Activated CD4-positive, alpha-beta T cell treated with anti-CD3 and anti-CD28 coated beads, Interleukin-2, Interleukin-4, amounts not matched to agents 100 ng/mL and 50 ng/mL, durations not matched to agents 16 hours and 8 hours (primary cell): ENCODE measurements around the gene LRCH1.
A peak's percentile ranks its signal among the peaks of the same experiment; 100 is the strongest.
"Not testable (repeated sequence)": the region's sequence is repeated elsewhere in the genome, so short reads cannot be mapped to it uniquely, and the experiment has no call there.

ENCODE experiments used
- DNase-seq: peaks from one replicate; pipeline ENCODE4 v3.0.0-alpha.2; 2020; ENCODE audit warnings: low spot score

LRCH1 gene, protein sequence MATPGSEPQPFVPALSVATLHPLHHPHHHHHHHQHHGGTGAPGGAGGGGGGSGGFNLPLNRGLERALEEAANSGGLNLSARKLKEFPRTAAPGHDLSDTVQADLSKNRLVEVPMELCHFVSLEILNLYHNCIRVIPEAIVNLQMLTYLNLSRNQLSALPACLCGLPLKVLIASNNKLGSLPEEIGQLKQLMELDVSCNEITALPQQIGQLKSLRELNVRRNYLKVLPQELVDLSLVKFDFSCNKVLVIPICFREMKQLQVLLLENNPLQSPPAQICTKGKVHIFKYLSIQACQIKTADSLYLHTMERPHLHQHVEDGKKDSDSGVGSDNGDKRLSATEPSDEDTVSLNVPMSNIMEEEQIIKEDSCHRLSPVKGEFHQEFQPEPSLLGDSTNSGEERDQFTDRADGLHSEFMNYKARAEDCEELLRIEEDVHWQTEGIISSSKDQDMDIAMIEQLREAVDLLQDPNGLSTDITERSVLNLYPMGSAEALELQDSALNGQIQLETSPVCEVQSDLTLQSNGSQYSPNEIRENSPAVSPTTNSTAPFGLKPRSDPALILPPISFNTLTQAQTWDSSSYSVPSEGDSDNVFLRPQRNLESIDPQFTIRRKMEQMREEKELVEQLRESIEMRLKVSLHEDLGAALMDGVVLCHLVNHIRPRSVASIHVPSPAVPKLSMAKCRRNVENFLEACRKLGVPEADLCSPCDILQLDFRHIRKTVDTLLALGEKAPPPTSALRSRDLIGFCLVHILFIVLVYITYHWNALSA

DNA sequence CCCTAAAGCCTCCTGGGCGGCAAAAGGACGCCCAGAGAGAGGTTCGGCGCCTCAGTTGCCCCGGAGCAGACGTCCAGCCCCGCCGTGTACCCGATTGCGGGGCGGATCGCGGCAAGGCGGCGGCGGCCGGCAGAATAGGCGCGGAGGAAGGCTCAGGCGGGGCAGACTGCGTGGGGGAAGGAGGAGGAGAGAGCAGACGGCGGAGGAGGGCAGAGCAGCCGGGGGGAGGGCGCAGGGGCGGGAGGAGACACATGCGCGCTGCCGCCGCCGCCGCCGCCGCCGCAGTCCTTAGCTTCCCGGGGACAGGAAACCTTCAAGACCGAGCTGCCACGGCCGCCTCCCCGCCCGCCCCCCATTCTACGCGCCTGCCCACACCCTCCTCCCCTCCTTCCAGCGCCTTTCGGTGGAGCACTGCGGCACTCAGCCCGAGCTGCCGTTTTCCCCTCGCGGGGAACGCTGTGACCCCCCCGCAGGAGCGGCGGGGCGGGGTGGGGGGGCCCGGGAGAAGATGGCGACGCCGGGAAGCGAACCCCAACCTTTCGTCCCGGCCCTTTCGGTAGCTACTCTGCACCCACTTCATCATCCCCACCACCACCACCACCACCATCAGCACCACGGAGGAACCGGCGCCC, at the start of gene LRCH1:
LRCH1 (plus strand) TSS at position 282 of the 632 bp plus-strand sequence; CDS start at position 509, 227 bp downstream.
- DNase-seq: peak; percentile 90

DNA sequence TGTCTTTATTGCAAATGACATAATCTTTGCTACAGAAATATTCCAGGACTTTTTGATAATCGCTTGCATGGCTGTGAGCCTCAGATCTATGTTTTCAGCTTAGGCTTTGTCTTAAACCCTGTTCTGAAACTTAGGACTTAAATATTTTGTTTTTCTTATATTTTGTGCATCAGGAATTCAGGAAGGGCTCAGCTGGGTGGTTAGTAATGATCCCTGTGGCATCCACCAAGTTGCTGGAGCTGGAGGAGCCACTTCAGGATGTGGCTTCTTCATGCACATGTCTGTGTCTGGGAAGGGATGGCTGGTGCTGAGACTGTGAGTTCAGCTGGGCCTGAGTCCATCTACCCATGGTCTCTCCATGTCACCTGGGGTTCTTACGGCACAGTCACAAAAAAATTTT, 48.9 kb upstream of the LRCH1 start:
- DNase-seq: no peak

DNA sequence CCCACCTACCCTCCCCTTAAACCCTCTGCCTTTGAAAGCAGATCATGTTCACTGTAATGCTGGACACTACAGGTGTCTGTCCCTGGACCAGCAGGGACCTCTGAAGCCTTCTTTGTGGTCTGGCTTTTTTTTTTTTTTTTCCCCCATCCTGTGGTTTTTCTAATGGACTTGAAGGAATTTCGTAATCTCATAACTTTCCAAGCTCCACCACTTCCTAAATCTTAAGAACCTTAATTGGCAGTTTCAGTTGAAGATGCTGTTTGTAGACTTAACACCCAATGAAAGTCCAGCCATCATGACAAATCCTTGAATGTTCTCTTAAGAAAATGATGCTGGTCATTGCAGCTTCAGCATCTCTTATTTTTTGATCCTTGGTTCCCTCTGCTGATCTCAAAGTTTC, 45.0 kb upstream of the LRCH1 start:
- DNase-seq: no peak

DNA sequence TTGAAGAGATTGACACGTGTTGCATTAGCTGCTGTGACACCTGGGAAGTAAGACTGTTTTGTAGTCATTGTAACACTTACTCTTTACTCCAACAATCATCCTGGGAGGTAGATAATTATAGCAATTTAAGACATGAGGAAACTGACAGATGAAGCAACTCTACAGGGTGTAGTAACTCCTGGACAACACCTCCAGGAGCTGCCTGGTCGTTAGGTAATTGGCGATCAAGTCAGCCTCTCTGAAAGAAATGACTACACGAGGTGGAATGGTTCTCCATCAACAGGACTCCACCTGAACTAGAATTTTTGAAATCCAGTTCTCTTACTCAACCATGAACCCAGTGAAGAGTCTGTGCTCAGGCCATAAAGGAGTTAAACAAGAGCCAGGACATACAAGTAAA, 43.0 kb upstream of the LRCH1 start:
- no peak for DNase-seq

DNA sequence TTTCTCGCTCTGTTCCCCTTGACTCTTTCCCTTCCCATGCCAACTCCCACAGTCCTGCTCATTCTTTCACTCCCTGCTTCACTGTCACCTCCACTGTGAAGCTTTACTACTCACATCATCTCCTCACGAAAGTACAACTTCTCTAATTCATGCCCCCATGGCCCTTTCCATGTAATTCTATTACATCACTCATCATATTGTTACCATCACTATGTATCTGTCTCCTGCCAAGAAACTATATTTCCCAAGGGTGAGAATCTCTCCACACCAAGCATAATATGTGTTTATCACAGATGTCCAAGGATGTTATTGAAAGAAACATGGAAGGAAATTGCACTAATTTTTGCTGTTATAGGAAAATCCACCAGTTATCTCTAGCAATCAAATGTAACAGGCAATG, 37.2 kb upstream of the LRCH1 start:
- no peak for DNase-seq

DNA sequence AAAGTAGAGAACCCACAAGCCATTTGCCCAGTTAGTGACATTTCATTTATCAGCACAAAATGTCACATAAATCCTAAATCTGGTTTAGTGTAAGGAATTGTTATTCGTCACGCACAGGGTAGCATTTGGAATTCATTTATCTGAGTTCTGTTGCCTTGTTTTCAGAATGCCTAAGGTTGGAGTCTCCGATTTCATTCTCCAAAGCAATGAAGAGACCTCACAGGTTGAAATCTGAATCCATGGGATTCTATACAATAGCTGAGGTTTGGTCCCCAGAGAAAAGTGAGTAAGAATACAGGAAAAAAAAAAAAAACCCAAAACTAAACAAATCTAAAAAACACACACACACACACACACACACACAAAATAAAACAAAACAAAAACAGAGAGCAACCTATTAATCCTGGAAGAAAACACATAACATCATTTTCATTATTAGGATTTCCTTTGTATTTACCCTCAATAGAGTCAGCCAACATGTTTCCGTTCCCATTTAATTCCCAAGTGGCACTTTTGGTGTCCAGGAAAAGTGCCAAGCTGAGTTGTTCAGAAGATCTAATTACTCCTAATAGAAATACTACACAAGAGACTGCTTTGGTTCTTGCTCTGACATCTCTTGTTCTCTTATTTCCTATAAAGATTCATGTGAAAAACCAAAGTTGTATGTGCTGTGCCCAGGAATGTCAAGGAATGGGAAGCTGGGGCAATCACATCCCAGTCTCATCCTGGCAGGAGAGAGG, 36.2 kb upstream of the LRCH1 start:
- no peak for DNase-seq

DNA sequence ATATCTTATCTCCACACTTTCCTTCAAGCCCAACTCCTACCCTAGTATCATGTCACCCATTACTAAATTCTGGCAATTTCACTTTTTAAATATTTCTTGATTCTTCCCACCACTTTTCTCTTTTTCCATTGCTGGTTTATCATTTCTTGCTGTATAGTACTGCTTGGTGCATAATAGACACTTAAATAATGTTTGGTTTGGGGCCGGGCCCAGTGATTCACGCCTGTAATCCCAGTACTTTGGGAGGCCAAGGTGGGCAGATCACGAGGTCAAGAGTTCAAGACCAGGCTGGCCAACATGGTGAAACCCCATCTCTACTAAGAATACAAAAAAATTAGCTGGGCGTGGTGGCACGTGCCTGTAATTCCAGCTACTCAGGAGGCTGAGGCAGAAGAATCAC, 35.2 kb upstream of the LRCH1 start:
- DNase-seq: not testable (repeated sequence)

DNA sequence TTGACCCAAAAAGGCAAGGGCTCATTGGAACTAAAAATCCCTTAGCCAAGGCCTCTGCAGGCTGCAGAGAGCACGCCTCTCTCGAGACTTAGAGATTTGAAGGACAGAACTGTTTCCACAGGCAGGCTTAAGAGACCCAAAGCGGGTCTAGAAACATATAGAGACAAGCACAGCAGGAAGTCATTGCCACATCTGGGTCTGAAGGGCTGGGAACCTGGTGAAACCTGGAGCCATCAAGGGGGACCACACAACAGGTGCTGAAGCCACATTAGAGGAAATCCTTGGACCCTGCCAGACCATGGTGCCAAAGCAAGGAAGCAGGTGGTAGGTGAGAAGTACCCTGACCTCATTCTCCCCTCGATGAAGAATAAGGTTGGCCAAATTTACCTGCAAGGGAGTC, 33.8 kb upstream of the LRCH1 start:
- DNase-seq: no peak

DNA sequence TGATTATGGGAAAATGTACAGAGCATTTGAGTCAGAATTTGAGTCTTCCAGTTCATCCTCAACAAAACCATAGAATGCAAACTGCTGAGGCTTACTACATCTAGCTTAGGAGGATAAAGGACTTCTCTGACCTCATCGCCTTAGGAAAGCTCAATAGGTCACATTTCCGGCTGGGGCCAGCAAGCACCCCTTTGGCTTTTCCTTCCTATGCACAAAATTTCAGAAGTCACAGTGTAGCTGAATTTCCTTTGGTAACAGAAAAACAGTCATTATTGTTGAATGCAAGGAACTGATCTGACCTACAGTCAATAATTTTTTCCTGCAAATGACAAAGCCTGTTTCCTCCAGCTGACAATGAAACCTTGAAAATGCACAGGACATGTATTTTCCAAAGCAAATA, 32.8 kb upstream of the LRCH1 start:
- DNase-seq: no peak

DNA sequence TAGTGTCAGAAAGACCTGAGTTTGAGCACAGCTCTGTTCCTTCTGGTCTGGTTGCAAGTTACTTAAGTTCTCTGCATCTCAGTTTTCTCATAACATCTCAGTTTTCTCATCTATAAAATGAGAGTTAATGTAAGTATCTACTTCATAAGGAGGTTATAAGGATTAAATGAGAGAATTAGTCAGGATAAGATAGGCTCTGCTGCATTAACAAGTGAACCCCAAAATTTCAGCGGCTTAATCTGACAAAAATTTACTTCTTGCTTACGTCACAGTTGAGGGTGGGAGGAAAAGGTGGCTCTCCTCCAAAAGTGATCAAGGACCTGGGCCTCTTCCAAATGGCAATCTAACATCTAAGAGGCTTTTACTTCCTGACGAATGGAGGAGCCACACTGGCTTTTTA, 31.5 kb upstream of the LRCH1 start:
- no peak for DNase-seq

DNA sequence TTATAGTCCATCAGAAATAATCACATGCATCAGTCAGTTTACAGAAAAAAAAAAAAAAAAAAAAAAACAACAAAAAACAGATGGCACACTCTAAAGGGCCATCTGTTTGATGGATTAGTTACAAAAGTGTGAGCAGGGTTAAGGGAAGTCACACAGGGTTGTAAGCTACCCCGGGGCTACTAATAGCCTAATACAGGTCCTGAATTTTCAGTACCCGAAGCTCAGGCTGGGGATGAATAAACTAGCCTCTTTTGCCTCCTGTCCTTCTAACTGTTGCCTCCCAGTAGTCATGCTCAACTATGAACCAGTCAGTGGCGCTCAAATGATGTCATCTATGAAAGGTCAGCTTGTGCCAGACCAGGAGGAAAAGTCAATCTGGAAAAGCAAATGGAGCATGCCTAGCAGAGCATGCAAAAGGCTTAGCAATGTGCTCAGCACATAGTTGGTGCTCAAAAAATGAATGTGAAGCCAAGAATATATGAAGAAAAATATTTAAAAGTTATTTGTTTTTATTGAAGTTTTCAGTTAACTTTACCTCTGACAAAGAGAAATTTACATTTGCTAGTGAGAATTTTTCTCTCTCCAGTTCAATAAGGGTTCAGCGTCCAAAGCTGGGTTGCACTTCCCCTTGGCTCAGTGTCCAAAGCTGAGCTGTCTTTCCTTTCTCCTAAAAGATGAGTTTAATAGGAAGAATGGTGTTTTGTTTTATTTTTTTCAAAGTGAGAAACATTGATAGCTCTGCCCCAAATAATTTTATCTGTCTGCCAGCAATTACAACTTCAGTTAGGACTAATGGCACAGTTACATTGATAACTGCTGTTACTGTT, 30.8 kb upstream of the LRCH1 start:
- no peak for DNase-seq

DNA sequence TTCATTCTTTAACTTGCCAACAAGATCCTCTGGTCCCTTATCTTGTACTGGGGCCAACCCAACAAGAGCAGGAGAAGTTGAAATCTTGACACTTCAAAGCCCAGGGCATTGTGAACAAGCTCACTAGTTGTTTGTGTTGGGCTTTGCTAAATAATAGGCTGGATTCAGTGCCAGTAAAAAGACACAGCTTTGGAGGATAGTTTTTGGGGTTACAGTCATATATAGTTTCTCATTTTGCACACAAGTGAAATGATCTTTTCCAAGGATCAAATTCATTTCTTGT, 30.3 kb upstream of the LRCH1 start:
- DNase-seq: no peak

DNA sequence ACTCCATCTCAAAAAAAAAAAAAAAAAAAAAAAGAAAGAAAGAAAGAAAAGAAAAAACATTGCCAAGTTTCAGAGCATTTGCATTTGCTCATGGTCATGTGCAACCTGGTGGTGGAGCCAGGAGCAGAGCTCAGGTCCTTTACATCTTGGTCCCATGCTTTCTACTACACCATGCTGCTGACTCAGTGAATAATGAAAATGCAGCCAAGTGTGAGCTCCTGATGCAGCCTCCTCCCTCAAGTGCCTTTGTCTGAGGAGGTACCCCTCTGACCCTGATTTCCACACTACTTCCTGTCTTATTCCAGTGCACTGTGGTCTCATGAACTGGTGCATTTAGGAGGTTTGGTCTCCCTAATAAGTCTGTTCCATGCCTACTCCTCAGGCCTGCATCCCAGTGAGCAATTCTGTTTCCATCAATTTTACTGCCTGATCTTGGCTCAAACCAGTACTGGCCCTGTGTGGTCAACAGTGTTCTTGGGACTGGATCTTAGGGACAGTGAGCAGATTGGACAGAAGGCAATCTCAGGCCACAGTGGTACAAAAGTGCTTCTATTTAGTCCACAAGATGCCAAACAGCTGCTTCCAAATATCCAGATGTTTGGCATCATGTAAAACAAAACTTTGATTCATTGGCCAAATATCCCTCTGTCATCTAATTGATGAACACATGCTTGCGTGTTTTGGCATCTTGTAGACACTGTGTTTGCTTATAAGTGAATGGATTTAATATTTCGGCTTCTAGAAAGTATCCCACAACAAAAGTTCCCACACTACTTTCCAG, 28.8 kb upstream of the LRCH1 start:
- DNase-seq: no peak

DNA sequence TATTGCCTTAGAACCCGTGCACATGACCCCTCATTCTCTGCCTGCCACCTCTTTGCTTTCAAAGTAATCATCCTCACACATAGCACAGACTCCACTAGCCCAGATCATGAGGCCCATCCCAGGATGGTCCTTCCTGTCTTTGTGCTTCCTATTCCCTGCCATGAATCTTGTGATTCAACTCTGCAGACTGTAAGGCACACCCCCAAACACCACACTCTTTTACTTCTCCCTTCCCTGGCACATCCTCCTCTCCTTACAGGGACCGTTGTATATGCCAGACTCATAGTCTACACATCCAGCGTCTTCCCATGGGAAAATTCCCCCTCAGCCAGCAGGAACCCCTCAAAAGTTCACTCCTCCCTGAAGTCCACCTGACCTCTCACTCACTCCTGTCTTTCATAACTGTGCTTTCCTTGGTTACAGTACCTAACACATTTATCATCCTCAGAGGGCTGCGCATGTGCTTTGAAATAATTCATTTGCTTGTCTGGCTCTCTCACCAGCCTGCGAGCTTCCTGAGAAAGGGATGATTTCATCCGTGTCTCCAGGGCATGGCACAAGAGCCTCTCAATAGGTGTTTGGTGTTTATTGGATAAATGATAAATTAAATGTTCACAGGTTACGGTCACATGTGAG, 26.8 kb upstream of the LRCH1 start:
- DNase-seq: no peak

DNA sequence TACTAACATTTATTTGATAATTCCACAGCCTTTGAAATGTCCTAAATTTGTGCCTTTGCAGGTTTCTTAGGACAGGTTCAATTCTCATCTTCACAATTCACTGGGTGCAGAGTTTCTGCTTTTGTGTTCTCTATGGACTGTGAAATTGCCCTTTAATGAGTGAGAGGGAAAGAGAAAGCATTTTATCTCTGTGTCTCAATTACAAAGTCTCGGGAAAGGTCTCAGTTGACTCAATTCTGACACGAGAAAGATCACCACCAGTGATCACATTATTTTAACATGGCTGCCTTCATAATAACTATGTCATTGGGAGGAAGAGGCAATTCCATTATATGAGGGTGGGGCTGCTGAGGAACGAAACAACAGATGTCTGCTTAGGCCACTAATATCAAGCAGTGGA, 26.2 kb upstream of the LRCH1 start:
- peak; percentile 20 for DNase-seq

DNA sequence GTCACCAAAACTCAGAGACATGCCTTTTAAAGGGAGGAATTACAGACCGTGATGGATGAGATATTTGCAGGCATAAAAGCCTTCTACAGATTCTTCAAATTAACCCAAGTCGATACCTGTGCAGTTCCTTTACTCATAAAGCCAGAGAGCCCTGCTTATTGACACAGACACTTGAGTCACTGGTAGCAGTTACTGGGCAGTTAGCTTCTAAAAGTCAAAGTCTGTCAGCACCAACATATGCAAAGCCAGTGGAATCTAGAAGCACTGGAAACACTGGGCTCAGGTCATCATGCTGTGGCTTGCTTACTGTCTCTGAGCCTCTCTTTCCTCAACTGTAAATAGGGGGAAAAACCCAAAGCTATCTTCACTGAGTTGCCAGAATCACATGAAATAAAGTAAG, 25.7 kb upstream of the LRCH1 start:
- no peak for DNase-seq

DNA sequence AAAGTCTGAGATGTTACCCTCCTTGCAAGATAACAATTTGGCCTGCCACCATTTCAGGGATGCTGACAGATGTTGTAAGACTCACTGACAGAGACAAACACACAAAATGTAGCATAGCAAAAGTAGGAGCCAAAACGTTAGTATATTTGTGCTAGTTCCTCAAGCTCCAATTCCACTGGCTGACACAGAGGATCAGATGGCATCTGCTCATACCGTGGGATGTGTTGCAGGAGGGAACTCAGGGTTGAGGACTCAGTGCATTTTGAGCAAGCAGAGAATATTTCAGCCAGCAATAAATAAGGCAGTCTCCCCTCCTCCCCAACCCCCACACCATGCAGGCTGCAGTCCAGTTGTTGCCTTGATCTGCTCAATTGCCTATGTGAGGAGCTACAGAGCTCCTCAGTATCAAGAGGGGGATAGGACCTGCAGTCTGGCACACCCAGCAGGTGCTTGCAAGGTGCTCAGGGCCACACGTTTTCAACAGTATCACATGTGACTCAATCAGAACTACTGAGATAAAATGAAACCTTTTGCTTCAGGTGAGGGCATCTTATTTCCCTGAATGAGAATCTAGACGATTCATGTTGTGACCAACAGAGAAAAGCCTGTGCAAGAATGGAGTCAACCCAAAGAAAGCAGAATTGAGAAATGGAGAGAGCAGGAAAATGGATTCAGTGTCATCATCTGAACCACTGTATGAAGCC, 23.6 kb upstream of the LRCH1 start:
- DNase-seq: peak; percentile 62

DNA sequence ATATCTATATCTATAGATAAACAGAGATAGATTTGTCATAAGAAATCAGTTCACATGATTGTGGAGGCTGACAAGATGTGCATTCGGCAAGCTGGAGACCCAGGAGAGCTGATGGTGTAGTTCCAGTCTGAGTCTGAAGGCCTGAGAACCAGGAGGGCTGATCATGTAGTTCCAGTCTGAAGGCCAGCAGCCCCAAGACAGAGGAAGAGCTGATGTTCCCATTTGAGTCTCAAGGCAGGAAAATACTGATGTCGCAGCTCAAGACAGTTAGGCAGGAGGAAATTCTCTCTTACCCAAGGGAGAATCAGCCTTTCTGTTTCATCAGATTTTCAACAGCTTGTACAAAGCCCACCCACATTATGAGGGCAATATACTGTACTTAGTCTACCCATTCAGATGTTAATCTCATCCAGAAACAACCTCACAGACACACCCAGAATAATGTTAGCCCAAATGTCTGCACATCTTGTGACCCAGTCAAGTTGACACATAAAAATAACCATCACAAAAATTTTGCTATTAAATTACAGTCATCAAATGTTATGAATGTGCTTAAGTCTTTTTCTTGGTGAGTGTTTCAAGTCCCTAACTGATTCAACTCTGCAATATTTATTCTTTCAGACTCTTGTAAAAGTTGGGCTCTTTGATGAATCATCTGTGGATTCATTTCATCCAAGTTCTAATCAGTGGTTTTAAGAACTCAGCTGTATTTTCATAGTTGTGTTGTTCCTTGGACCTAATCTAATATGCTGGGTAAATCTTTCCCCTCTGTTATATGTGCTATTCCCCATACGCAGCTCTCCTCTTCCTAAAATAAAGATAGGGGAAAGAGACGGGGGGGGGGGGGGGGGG, 22.7 kb upstream of the LRCH1 start:
- DNase-seq: peak; percentile 48

DNA sequence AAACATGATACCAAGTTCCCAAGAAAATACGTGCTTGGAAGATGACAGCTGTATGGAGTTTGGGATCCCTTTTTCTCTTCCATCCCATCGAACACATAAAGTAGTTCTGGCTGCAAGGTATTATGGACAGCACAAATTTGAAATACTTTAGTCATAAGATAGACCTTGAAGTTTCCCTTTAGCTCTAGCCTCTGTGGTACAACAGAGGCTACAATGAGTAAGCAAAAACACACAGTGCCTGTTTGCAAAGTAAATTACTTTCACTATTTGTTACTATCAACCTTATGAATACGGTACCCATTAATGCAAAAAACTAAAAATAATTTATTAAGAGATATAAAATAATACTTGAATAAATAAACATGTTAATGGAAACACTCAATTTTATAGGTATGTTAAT, 21.0 kb upstream of the LRCH1 start:
- DNase-seq: peak; percentile 46
